SK-N-SH (cell line): ENCODE results near the gene DIMT1.

Experiments used
- ELF1 ChIP-seq: IDR thresholded peaks from 2 replicates; pipeline ENCODE4 v1.4.0; 2012
- EZH2phosphoT487 ChIP-seq: fragments of 200-600 bp; sonication (generic); IDR thresholded peaks from 2 replicates; pipeline ENCODE4 v1.6.1; 2017; ENCODE audit warnings: low read depth, mixed run types, mild to moderate bottlenecking, antibody characterized with exemption, moderate library complexity, borderline replicate concordance
- GABPA ChIP-seq: IDR thresholded peaks from 2 replicates; pipeline ENCODE4 v1.4.0; 2012; ENCODE audit warnings: low read depth, mild to moderate bottlenecking
- JUND ChIP-seq: IDR thresholded peaks from 2 replicates; pipeline ENCODE4 v1.4.0; 2012
- NFIC ChIP-seq: IDR thresholded peaks from 2 replicates; pipeline ENCODE4 v1.4.0; 2012; ENCODE audit warnings: borderline replicate concordance
- RAD21 ChIP-seq: IDR thresholded peaks from 2 replicates; pipeline ENCODE4 v1.6.1; 2012; ENCODE audit warnings: mild to moderate bottlenecking, low read length
- RFX5 ChIP-seq: IDR thresholded peaks from 2 replicates; pipeline ENCODE4 v1.6.1; 2012; ENCODE audit warnings: mild to moderate bottlenecking, improper control_type of control experiment, low read length
- RXRA ChIP-seq: IDR thresholded peaks from 2 replicates; pipeline ENCODE4 v1.4.0; 2012; ENCODE audit warnings: low read depth, mild to moderate bottlenecking, borderline replicate concordance
- YY1 ChIP-seq: IDR thresholded peaks from 2 replicates; pipeline ENCODE4 v1.4.0; 2012; ENCODE audit warnings: low read depth, mild to moderate bottlenecking
- TF ChIP-seq, protein P1 (sequence below): fragments of 150-350 bp; IDR thresholded peaks from 2 replicates; pipeline ENCODE4 v1.6.1; 2017; ENCODE audit warnings: antibody characterized with exemption, low read length, low read depth, borderline replicate concordance
- TF ChIP-seq, protein P2 (sequence below): fragments of 200-600 bp; sonication (generic); IDR thresholded peaks from 2 replicates; pipeline ENCODE4 v1.6.1; 2017; ENCODE audit warnings: antibody characterized with exemption, mild to moderate bottlenecking, moderate library complexity
- TF ChIP-seq, protein P3 (sequence below): IDR thresholded peaks from 2 replicates; pipeline ENCODE4 v1.6.1; 2012; ENCODE audit warnings: mild to moderate bottlenecking, low read depth, low read length, moderate library complexity
- TF ChIP-seq, protein P4 (sequence below): IDR thresholded peaks from 2 replicates; pipeline ENCODE4 v1.4.0; 2012; ENCODE audit warnings: low read depth

DNA sequence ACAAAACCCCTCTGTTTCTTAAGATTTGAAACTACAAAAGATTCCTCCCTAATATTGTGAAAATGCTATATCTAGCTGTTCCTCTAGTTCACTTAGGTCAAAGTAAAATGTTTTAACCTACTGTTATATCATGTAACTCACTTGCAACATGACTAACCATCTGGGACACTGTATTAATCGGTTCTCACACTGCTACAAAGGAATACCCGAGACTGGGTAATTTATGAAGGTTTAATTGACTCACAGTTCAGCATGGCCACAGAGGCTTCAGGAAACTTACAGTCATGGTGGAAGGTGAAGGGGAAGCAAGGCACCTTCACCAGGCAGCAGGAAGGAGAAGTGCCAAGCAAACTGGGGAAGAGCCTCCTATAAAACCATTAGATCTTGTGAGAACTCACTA, 34.7 kb downstream of the DIMT1 start:
- TF ChIP-seq, protein P1, sequence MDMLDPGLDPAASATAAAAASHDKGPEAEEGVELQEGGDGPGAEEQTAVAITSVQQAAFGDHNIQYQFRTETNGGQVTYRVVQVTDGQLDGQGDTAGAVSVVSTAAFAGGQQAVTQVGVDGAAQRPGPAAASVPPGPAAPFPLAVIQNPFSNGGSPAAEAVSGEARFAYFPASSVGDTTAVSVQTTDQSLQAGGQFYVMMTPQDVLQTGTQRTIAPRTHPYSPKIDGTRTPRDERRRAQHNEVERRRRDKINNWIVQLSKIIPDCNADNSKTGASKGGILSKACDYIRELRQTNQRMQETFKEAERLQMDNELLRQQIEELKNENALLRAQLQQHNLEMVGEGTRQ, result no peak
- TF ChIP-seq ELF1 (no peak), EZH2phosphoT487 (no peak), YY1 (no peak), NFIC (no peak), JUND (no peak), GABPA (no peak), RAD21 (no peak), RXRA (no peak), RFX5 (no peak)
- TF ChIP-seq, protein P2, sequence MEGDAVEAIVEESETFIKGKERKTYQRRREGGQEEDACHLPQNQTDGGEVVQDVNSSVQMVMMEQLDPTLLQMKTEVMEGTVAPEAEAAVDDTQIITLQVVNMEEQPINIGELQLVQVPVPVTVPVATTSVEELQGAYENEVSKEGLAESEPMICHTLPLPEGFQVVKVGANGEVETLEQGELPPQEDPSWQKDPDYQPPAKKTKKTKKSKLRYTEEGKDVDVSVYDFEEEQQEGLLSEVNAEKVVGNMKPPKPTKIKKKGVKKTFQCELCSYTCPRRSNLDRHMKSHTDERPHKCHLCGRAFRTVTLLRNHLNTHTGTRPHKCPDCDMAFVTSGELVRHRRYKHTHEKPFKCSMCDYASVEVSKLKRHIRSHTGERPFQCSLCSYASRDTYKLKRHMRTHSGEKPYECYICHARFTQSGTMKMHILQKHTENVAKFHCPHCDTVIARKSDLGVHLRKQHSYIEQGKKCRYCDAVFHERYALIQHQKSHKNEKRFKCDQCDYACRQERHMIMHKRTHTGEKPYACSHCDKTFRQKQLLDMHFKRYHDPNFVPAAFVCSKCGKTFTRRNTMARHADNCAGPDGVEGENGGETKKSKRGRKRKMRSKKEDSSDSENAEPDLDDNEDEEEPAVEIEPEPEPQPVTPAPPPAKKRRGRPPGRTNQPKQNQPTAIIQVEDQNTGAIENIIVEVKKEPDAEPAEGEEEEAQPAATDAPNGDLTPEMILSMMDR, result no peak
- TF ChIP-seq, protein P3, sequence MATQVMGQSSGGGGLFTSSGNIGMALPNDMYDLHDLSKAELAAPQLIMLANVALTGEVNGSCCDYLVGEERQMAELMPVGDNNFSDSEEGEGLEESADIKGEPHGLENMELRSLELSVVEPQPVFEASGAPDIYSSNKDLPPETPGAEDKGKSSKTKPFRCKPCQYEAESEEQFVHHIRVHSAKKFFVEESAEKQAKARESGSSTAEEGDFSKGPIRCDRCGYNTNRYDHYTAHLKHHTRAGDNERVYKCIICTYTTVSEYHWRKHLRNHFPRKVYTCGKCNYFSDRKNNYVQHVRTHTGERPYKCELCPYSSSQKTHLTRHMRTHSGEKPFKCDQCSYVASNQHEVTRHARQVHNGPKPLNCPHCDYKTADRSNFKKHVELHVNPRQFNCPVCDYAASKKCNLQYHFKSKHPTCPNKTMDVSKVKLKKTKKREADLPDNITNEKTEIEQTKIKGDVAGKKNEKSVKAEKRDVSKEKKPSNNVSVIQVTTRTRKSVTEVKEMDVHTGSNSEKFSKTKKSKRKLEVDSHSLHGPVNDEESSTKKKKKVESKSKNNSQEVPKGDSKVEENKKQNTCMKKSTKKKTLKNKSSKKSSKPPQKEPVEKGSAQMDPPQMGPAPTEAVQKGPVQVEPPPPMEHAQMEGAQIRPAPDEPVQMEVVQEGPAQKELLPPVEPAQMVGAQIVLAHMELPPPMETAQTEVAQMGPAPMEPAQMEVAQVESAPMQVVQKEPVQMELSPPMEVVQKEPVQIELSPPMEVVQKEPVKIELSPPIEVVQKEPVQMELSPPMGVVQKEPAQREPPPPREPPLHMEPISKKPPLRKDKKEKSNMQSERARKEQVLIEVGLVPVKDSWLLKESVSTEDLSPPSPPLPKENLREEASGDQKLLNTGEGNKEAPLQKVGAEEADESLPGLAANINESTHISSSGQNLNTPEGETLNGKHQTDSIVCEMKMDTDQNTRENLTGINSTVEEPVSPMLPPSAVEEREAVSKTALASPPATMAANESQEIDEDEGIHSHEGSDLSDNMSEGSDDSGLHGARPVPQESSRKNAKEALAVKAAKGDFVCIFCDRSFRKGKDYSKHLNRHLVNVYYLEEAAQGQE, result no peak
- TF ChIP-seq, protein P4, sequence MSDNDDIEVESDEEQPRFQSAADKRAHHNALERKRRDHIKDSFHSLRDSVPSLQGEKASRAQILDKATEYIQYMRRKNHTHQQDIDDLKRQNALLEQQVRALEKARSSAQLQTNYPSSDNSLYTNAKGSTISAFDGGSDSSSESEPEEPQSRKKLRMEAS, result no peak
